K562 (cell line): ENCODE data around the gene PHLDA3. TPM values are rescaled to one million over a fixed set of nuclear protein-coding genes. Genes with fewer than 3 reads are reported as not detected.

Source experiments
- ASH1L ChIP-seq: fragments of 450-650 bp; IDR thresholded peaks from 2 replicates; pipeline ENCODE4 v1.6.1; 2018; ENCODE audit warnings: borderline replicate concordance, mild to moderate bottlenecking, low read depth; ENCODE audit not compliant: partially characterized antibody
- CBX5 ChIP-seq: IDR thresholded peaks from 2 replicates; pipeline ENCODE4 v1.6.1; 2014; ENCODE audit warnings: low read depth, borderline replicate concordance
- CCNT2 ChIP-seq: IDR thresholded peaks from 2 replicates; pipeline ENCODE4 v1.6.1; 2011; ENCODE audit warnings: borderline replicate concordance, low read depth, mild to moderate bottlenecking, moderate library complexity, mixed read lengths, low read length; ENCODE audit not compliant: insufficient read length; ENCODE audit errors: extremely low read depth
- CHCHD3 ChIP-seq: fragments of 250-450 bp; sonication (Bioruptor Pico); IDR thresholded peaks from 2 replicates; pipeline ENCODE4 v2.1.2; 2022; ENCODE audit warnings: mild to moderate bottlenecking
- DIDO1 ChIP-seq: fragments of 450-650 bp; IDR thresholded peaks from 2 replicates; pipeline ENCODE4 v1.6.1; 2016; ENCODE audit warnings: low read depth, missing biosample characterization, missing genetic modification characterization
- MCM7 ChIP-seq, 2 experiments: fragments of 450-650 bp; IDR thresholded peaks; 2 replicates each; pipeline ENCODE4 v1.6.1; 2016 to 2018
- PHF21A ChIP-seq: fragments of 450-650 bp; IDR thresholded peaks from 2 replicates; pipeline ENCODE4 v1.6.1; 2017; ENCODE audit warnings: low read depth, borderline replicate concordance
- PHF8 ChIP-seq: fragments of 200-600 bp; sonication (generic); IDR thresholded peaks from 2 replicates; pipeline ENCODE4 v1.6.1; 2012; ENCODE audit warnings: mixed run types, mild to moderate bottlenecking, inconsistent platforms, low read length, moderate library complexity, borderline replicate concordance
- SMARCA5 ChIP-seq: fragments of 450-650 bp; IDR thresholded peaks from 2 replicates; pipeline ENCODE4 v1.6.1; 2016
- XRCC5 ChIP-seq: fragments of 200-400 bp; formaldehyde crosslinking; IDR thresholded peaks from 2 replicates; pipeline ENCODE4 v1.6.1; 2017; ENCODE audit warnings: low read depth, mild to moderate bottlenecking, low read length
- ZEB2 ChIP-seq: fragments of 450-650 bp; IDR thresholded peaks from 2 replicates; pipeline ENCODE4 v1.6.1; 2016
- ZKSCAN8 ChIP-seq: fragments of 200-800 bp; sonication (Bioruptor generic); IDR thresholded peaks from 2 replicates; pipeline ENCODE4 v1.6.1; 2016; ENCODE audit warnings: missing genetic modification characterization, missing compliant biosample characterization
- ZNF197 ChIP-seq: fragments of 200-800 bp; sonication (Bioruptor generic); IDR thresholded peaks from 2 replicates; pipeline ENCODE4 v1.6.1; 2016; ENCODE audit warnings: low read depth, missing genetic modification characterization, missing compliant biosample characterization
- ZNF436 ChIP-seq: fragments of 250-450, 450-650 bp; sonication (Bioruptor Pico); formaldehyde crosslinking; IDR thresholded peaks from 2 replicates; pipeline ENCODE4 v1.7.0; 2020; ENCODE audit warnings: mild to moderate bottlenecking
- ZNF583 ChIP-seq: fragments of 250-450 bp; sonication (Bioruptor Pico); IDR thresholded peaks from 2 replicates; pipeline ENCODE4 v1.4.0; 2020
- ZSCAN29 ChIP-seq: fragments of 450-650 bp; IDR thresholded peaks from 2 replicates; pipeline ENCODE4 v1.6.1; 2017
- polyA plus RNA-seq, 8 experiments: library from polyadenylated mRNA; depleted of rRNA in 4 of 8; stranded (reverse) in 5 of 8; unstranded in 3 of 8; fragments of >200 nt; fragmentation: Nextera tagmentation in 2 of 8; fragmentation: Illumina TruSeq in 1 of 8; extraction: Ambion mirVana in 2 of 8; extraction: Trizol in 1 of 8; gene quantifications; 2 replicates each; pipeline versions ENCODE4 v1.2.1 to v1.2.3, GENCODE V29; 2011 to 2014; ENCODE audit warnings: inconsistent platforms in 1 of 8, missing spikeins in 1 of 8
- total RNA-seq, 7 experiments: library from RNA; depleted of rRNA in 6 of 7; stranded (reverse); fragments of >200 nt in 6 of 7; fragmentation: Illumina TruSeq in 2 of 7; extraction: Trizol in 2 of 7; gene quantifications; 2 replicates each; pipeline versions ENCODE4 v1.2.1 to v1.2.3, GENCODE V29; 2011 to 2021; ENCODE audit warnings: low replicate concordance in 1 of 7
- TF ChIP-seq, protein P1 (sequence below): fragments of 250-450 bp; sonication (Bioruptor Pico); IDR thresholded peaks from 2 replicates; pipeline ENCODE4 v1.5.1; 2021; ENCODE audit warnings: mild to moderate bottlenecking
- TF ChIP-seq, protein P2 (sequence below): fragments of 200-800 bp; sonication (Bioruptor generic); IDR thresholded peaks from 2 replicates; pipeline ENCODE4 v1.6.1; 2017; ENCODE audit warnings: missing genetic modification characterization, missing compliant biosample characterization
- TF ChIP-seq, protein P3 (sequence below): fragments of 250-450 bp; sonication (Bioruptor Pico); IDR thresholded peaks from 2 replicates; pipeline ENCODE4 v1.5.0; 2022; ENCODE audit warnings: mild to moderate bottlenecking
- TF ChIP-seq, protein P4 (sequence below): fragments of 450-650 bp; formaldehyde crosslinking; IDR thresholded peaks from 2 replicates; pipeline ENCODE4 v1.4.0; 2020; ENCODE audit warnings: mild to moderate bottlenecking

Gene PHLDA3
- total and polyA plus RNA-seq, 9 of the 15 experiments (the other 6 are each of a cell fraction or from before 2014, with no cell fraction given), result 0.11 to 0.27 TPM; not detected in 7

DNA sequence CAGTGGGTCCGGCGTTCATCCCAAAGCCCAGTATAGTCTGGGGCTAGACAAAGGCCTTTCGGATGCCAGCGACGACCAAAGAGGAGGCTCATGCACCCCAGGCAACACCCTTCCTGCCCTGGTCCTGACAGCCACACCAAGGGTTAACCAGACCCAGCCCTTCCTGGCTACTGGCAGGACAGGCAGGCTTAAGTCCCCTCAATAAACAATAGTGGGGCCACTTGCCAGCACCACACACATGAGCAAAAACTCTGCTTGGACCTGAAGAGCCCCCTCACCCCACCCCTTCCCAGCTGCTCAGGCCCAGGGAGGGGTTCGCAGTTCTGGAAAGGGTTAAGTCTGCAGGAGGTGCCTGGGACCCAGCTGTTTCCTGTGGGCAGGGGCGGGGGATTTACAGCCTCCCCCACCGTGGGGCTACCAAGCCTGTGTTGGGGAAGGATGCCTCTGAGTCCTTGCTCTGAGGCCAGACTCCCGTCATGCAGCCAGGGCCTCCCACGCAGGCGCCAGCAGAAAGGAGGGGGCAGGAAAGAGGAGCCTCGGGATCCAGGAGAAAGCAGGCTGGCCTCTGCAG, 18.2 kb downstream of the PHLDA3 start (continued):
- no peak for TF ChIP-seq CBX5
- TF ChIP-seq ZSCAN29, result no peak
- TF ChIP-seq, protein P1, sequence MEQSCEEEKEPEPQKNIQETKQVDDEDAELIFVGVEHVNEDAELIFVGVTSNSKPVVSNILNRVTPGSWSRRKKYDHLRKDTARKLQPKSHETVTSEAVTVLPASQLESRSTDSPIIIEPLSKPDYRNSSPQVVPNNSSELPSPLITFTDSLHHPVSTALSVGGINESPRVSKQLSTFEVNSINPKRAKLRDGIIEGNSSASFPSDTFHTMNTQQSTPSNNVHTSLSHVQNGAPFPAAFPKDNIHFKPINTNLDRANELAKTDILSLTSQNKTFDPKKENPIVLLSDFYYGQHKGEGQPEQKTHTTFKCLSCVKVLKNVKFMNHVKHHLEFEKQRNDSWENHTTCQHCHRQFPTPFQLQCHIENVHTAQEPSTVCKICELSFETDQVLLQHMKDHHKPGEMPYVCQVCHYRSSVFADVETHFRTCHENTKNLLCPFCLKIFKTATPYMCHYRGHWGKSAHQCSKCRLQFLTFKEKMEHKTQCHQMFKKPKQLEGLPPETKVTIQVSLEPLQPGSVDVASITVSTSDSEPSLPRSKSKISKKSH, result no peak
- TF ChIP-seq, protein P2, sequence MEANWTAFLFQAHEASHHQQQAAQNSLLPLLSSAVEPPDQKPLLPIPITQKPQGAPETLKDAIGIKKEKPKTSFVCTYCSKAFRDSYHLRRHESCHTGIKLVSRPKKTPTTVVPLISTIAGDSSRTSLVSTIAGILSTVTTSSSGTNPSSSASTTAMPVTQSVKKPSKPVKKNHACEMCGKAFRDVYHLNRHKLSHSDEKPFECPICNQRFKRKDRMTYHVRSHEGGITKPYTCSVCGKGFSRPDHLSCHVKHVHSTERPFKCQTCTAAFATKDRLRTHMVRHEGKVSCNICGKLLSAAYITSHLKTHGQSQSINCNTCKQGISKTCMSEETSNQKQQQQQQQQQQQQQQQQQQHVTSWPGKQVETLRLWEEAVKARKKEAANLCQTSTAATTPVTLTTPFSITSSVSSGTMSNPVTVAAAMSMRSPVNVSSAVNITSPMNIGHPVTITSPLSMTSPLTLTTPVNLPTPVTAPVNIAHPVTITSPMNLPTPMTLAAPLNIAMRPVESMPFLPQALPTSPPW (CRISPR knock-in tag), result peak; percentile 32
- no peak for TF ChIP-seq SMARCA5
- no peak for TF ChIP-seq XRCC5
- TF ChIP-seq DIDO1 (tag), result no peak
- no peak for TF ChIP-seq ZNF583 (CRISPR knock-in tag)
- no peak for TF ChIP-seq ASH1L
- TF ChIP-seq CHCHD3 (CRISPR knock-in tag), result no peak
- TF ChIP-seq ZNF197 (CRISPR knock-in tag), result no peak
- TF ChIP-seq ZKSCAN8, result no peak
- no peak for TF ChIP-seq PHF21A
- TF ChIP-seq ZEB2, result no peak
- TF ChIP-seq CCNT2, result no peak
- TF ChIP-seq MCM7 (IDR thresholded peaks at IDR 0.05), result no peak
- no peak for TF ChIP-seq ZNF436
- no peak for TF ChIP-seq PHF8
- TF ChIP-seq, protein P3, sequence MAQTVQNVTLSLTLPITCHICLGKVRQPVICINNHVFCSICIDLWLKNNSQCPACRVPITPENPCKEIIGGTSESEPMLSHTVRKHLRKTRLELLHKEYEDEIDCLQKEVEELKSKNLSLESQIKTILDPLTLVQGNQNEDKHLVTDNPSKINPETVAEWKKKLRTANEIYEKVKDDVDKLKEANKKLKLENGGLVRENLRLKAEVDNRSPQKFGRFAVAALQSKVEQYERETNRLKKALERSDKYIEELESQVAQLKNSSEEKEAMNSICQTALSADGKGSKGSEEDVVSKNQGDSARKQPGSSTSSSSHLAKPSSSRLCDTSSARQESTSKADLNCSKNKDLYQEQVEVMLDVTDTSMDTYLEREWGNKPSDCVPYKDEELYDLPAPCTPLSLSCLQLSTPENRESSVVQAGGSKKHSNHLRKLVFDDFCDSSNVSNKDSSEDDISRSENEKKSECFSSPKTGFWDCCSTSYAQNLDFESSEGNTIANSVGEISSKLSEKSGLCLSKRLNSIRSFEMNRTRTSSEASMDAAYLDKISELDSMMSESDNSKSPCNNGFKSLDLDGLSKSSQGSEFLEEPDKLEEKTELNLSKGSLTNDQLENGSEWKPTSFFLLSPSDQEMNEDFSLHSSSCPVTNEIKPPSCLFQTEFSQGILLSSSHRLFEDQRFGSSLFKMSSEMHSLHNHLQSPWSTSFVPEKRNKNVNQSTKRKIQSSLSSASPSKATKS (CRISPR knock-in tag), result no peak
- TF ChIP-seq, protein P4, sequence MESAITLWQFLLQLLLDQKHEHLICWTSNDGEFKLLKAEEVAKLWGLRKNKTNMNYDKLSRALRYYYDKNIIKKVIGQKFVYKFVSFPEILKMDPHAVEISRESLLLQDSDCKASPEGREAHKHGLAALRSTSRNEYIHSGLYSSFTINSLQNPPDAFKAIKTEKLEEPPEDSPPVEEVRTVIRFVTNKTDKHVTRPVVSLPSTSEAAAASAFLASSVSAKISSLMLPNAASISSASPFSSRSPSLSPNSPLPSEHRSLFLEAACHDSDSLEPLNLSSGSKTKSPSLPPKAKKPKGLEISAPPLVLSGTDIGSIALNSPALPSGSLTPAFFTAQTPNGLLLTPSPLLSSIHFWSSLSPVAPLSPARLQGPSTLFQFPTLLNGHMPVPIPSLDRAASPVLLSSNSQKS (CRISPR knock-in tag), result no peak
